HL-60/S4 (cell line): Measurements from ENCODE around the gene LBX1.

ENCODE experiments used
- in situ Hi-C: fragments of 300-500 bp; cut with MboI; formaldehyde crosslinking; loops from 2 replicates; pipeline ENCODE4 v1.14.3; 2022; ENCODE audit warnings: low sequenced_read_pairs

LBX1 gene

GRCh38 chr10:101226491-101227428 is 2.5 kb downstream of the LBX1 start:
- in situ Hi-C loops, result no loop called here

- in situ Hi-C loops, result no loop called here
Measured at GRCh38 chr10:101225846-101226421, 3.3 kb downstream of the LBX1 start.

- in situ Hi-C loops, result loop anchor here (25.0 kb wide), 1 partner anchor 337 kb away; no protein-coding TSS in a partner anchor
Measured at GRCh38 chr10:101224910-101225823, 4.1 kb downstream of the LBX1 start.

GRCh38 chr10:101224060-101224909 is 5.0 kb downstream of the LBX1 start:
- in situ Hi-C loops, result loop anchor here (25.0 kb wide), 1 partner anchor 338 kb away; no protein-coding TSS in a partner anchor

- in situ Hi-C loops, result loop anchor here (25.0 kb wide), 1 partner anchor 339 kb away; no protein-coding TSS in a partner anchor
Measured at GRCh38 chr10:101223274-101224059, 5.8 kb downstream of the LBX1 start.

DNA sequence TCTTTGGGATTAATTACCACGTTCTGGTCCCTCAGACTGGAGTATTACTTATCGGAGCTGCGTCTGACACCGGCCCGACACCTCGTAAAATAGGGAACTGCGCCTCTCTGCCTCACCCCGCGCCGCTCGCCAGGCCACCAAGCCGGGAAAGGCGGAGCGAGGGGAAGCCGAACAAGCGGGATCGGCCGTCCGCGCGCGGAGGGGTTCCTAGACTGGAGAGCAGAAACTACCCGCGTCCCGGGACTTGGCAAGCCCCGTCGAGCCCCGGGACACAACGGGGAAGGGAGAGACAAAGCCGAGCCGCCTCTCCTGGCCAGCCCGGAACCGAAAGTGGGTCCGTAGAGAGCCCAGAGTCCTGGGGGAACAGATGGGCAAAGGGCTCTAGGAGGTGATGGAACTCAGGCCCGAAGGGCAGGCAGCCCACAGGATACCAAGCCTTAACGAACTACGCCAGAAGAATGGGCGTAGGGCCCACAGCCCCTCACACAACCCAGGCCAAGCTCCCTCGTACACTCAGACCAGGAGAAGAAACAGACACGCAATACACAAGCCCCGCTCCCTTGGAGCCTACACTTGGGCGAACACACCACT is 6.5 kb downstream of the LBX1 start:
- in situ Hi-C loops, result loop anchor here (25.0 kb wide), 1 partner anchor 340 kb away; no protein-coding TSS in a partner anchor

DNA sequence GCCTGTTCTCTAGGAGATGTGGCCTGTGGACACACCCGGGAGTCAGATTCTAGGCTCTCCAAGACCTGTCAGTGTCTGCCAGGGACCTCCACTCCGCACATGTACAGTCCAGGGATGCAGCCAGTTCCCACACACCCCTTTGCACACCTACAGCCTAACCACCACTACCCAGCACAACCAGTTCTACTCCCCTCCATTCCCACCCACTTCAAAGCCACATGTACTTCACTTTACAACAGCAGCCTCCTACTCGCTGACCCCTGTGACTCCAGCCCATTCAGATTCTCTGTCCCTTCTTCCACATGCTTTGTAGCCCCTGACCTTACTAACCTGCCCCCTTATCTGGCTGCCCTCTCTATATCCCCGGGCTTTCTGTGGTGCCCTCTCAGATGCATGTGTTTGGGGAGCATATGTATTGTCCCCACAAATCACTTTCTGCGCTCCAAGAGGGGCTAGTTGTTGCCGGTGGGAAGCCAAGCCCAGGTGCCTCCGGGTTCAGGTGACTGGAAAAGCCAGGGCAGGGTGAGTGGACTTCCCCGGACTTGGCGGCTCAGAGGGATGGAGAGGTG is 7.2 kb downstream of the LBX1 start:
- in situ Hi-C loops, result loop anchor here (25.0 kb wide), 1 partner anchor 340 kb away; no protein-coding TSS in a partner anchor

DNA sequence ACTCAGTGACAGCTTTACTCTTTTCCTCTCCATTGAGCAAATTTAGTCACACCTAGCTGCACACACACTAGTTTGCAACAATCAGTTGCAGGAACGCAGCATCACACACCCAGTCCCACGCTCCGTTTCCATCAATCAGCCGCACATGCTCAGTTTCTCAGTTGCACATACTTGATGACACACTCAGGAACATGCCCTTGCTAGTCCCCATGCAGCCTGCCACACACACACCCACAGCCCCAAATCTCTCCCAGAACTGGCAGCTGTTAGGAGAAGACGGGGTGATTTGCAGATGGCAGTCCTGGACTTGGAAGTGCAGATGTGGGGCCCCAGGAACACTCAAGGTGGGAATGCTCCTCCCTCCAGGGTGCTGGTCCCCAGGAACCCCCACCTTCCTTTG is 7.7 kb downstream of the LBX1 start:
- in situ Hi-C loops, result loop anchor here (25.0 kb wide), 1 partner anchor 341 kb away; no protein-coding TSS in a partner anchor

- in situ Hi-C loops, result loop anchor here (25.0 kb wide), 1 partner anchor 342 kb away; no protein-coding TSS in a partner anchor
Measured at GRCh38 chr10:101219946-101220451, 9.3 kb downstream of the LBX1 start.

GRCh38 chr10:101219139-101219945 is 9.9 kb downstream of the LBX1 start:
- in situ Hi-C loops, result loop anchor here (25.0 kb wide), 1 partner anchor 343 kb away; no protein-coding TSS in a partner anchor

- in situ Hi-C loops, result loop anchor here (25.0 kb wide), 1 partner anchor 344 kb away; no protein-coding TSS in a partner anchor
Measured at GRCh38 chr10:101218351-101219138, 10.7 kb downstream of the LBX1 start.

DNA sequence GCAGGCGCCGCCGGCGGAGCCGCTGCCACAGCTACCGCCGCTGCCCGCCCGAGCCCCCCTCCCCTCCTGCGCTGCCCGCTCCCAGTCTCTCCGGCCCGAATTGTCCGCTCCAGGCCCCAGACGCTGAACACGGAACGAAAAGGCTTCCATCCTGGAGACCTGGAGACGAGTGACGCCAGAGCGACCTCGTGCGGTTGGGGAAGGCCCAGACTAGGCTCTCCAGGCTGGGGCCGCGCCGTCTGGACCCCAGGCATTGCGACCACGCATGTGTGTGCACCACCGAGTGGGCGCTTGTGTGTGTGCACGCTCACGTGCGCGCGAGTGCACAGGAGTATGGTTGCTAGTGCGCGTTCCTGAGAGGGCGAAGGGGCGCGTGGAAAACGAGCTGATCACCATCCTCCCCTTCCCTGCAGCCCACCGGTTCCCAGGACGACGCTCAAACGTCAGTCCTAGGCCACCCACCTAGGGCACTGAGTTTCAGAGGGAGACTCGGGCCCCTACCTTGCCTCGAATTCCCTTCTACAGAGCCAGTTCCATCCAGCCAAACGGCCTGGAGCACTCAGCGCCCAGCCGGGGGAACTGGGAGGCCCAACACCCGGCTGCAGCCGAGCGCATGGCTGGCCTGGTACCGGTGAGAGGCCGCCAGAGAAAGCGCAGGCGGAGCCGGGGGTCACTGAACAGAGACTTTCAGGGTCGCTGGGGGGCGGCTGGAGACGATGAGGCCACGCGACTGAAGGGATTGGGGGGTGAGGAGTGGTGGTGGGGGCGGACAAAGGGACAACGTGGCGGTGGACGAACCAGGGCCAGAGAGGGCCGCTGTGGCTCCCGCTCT is 11.6 kb downstream of the LBX1 start:
- in situ Hi-C loops, result loop anchor here (25.0 kb wide), 1 partner anchor 345 kb away; no protein-coding TSS in a partner anchor

DNA sequence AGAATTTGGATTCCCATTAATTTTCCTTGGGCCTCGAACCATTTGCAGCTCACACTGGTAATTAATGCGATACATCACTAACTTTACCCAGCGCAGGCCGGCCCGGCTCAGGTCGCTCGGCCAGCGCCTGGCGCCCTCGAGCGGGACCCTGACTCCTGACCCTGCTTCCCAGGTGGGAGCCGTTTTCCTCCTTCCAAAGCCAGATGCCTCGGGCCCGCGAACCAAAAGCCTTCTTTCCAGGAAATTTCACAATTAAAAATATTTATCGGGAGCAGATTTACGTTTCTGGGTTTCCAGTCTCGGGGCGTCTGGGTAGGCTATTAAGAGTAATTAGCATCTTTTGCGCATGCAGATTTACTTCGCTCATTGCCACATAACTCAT is 12.2 kb downstream of the LBX1 start:
- in situ Hi-C loops, result loop anchor here (25.0 kb wide), 1 partner anchor 345 kb away; no protein-coding TSS in a partner anchor

DNA sequence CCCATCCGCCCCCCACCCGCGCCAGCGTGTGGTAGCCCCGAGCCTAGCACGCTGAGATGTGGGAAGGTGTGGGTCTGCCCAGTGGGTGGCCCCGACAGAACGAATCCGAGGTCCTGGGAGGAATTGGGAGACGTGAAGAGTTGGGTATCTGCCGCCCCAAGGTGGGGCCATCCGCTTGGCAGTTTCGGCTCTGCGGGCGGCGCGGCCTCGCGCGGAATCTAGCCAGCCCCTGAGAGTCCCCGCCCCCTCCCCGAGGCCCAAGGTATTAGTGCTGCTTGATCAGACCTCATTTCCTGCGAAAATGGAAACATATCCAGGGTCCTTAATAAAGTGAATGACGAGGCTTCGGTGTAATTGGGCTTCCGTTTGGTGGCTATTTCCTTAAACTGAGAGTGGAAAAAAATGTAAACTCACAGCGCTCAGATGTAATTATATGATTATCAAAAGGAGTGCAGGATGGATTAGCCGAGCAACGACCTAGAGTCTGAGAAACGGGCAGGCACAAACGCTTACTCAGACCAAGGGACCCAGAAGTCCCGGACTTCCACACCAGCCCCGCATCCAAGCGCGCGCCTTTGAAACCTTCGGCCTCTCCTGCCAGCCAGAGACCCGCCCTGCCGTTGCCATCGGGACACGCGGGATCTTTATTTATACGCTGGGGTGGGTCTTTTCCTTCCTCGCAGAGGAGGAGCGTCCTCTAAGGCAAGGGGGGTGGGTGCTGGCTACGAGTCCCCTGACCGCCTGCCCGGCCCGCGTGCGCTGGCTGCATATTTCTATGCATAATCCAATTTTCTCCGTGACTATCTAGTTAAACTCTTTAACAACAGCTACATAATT is 12.8 kb downstream of the LBX1 start:
- in situ Hi-C loops, result loop anchor here (25.0 kb wide), 1 partner anchor 346 kb away; no protein-coding TSS in a partner anchor
